Colonic mucosa (tissue), 4 donors: Measurements from ENCODE around the gene NKD2. TPM values are rescaled to one million over a fixed set of nuclear protein-coding genes. Genes with fewer than 3 reads are reported as not detected.
A peak's percentile ranks its signal among the peaks of the same experiment; 100 is the strongest.

Experiments
- DNase-seq: peaks from one replicate; pipeline ENCODE4 v3.0.0-alpha.2; 2020
- H3K27ac ChIP-seq: fragments of 200-600 bp; one replicate; pipeline ENCODE4 v1.8.0; 2021
- H3K27me3 ChIP-seq: fragments of 200-600 bp; one replicate; pipeline ENCODE4 v1.8.0; 2021
- H3K36me3 ChIP-seq: fragments of 200-600 bp; one replicate; pipeline ENCODE4 v1.8.0; 2021
- H3K4me1 ChIP-seq: fragments of 200-600 bp; one replicate; pipeline ENCODE4 v1.8.0; 2021; ENCODE audit warnings: mild to moderate bottlenecking
- H3K4me3 ChIP-seq: fragments of 200-600 bp; one replicate; pipeline ENCODE4 v1.8.0; 2021
- H3K9ac ChIP-seq, 2 donors: one replicate each; pipeline ENCODE4 v1.7.0; 2013; ENCODE audit warnings: control low read depth in 2 of 2, low read depth in 2 of 2, low read length in 2 of 2
- H3K9me3 ChIP-seq: fragments of 200-600 bp; one replicate; pipeline ENCODE4 v1.8.0; 2021
- intact Hi-C: fragments of 100-400 bp; cut with DNase I; formaldehyde crosslinking; loops from one replicate; pipeline ENCODE4 v1.14.1; 2022
- total RNA-seq, 2 donors: library from RNA; stranded (reverse); fragmentation: NEBNext Ultra II Directional in 1 of 2; extraction: Animal tissue kit (Norgen Biotek cat#: 25700) in 1 of 2; gene quantifications; one replicate each; pipeline ENCODE4 v1.2.1, GENCODE V29; 2021
- TF ChIP-seq, protein P1 (sequence below): fragments of 200-600 bp; IDR thresholded peaks from one replicate; pipeline ENCODE4 v1.8.0; 2022; ENCODE audit warnings: antibody characterized with exemption, mild to moderate bottlenecking
- donor health status: healthy.
- donor health status: DM: no; HTN: no; CAD: no.
- donor health status: DM: no; HTN: no; CAD: no.

NKD2 gene, protein sequence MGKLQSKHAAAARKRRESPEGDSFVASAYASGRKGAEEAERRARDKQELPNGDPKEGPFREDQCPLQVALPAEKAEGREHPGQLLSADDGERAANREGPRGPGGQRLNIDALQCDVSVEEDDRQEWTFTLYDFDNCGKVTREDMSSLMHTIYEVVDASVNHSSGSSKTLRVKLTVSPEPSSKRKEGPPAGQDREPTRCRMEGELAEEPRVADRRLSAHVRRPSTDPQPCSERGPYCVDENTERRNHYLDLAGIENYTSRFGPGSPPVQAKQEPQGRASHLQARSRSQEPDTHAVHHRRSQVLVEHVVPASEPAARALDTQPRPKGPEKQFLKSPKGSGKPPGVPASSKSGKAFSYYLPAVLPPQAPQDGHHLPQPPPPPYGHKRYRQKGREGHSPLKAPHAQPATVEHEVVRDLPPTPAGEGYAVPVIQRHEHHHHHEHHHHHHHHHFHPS
- total RNA-seq, result 1 to 10 TPM in 1 of 2 donors, under 1 TPM in 1; 0.94 to 1.9 TPM

DNA sequence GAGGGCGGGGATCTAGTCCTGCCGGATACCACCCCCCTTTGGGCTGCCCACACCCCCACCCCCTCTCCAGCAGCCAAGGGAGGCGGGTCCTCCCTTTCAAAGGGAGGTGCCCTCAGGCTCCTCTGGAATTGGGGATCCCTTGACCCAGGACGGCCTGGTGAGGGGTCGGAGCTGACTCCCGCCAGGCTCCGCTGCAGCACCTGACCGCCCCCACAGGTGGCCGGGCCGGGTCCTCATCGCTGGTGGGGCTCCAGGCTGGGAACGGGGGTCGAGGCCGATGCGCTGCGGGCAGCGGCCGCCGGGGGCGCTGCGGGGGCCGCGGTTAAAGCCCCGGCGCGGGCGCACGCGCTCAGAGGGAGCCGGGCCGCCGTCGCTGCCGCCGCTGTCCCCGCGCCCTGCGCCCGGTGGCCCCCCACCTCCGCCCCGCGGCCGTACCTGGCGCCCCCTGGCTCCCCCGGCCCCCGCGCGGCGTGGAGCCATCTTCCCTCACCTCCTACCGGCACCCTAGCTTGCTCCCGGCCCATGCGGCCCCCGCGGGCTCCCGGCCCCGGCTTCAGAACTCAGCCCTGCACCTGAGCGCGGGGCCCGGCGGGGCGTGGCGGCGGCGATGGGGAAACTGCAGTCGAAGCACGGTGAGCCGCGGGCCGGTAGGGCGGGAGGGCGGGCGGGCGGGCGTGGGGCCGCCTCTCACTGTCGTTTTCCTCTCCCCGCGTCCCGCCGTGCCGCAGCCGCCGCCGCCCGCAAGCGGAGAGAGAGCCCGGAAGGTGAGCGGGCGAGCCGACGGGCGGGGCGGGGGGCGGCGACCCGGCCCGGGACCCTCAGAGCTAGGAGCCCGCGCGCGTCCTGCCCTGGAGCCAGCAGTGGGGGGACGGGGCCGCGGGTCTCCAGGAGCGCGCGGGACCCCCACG, at the start of gene NKD2:
Gene NKD2 (plus strand): TSS at position 352 of the 908 bp plus-strand sequence. CDS start 256 bp downstream, at position 608.
- peak within 1 kb of the TSS in 1 of 2 donors; percentile 63 for H3K9ac ChIP-seq
- H3K27ac ChIP-seq, result no peak within 1 kb of the TSS
- peaks cover 6% of the 10 kb centered on the region for H3K4me1 ChIP-seq
- TF ChIP-seq, protein P1, sequence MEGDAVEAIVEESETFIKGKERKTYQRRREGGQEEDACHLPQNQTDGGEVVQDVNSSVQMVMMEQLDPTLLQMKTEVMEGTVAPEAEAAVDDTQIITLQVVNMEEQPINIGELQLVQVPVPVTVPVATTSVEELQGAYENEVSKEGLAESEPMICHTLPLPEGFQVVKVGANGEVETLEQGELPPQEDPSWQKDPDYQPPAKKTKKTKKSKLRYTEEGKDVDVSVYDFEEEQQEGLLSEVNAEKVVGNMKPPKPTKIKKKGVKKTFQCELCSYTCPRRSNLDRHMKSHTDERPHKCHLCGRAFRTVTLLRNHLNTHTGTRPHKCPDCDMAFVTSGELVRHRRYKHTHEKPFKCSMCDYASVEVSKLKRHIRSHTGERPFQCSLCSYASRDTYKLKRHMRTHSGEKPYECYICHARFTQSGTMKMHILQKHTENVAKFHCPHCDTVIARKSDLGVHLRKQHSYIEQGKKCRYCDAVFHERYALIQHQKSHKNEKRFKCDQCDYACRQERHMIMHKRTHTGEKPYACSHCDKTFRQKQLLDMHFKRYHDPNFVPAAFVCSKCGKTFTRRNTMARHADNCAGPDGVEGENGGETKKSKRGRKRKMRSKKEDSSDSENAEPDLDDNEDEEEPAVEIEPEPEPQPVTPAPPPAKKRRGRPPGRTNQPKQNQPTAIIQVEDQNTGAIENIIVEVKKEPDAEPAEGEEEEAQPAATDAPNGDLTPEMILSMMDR, result peak; percentile 21
- no peaks in the 10 kb centered on the region for H3K36me3 ChIP-seq
- no peaks in the 10 kb centered on the region for H3K9me3 ChIP-seq
- intact Hi-C loops, result loop anchor here (5.0 kb wide), 1 partner anchor 129 kb away; no protein-coding TSS in a partner anchor
- peak; percentile 20 for DNase-seq
- peaks cover 64% of the 10 kb centered on the region for H3K27me3 ChIP-seq
- H3K4me3 ChIP-seq, result peak within 1 kb of the TSS; percentile 36

DNA sequence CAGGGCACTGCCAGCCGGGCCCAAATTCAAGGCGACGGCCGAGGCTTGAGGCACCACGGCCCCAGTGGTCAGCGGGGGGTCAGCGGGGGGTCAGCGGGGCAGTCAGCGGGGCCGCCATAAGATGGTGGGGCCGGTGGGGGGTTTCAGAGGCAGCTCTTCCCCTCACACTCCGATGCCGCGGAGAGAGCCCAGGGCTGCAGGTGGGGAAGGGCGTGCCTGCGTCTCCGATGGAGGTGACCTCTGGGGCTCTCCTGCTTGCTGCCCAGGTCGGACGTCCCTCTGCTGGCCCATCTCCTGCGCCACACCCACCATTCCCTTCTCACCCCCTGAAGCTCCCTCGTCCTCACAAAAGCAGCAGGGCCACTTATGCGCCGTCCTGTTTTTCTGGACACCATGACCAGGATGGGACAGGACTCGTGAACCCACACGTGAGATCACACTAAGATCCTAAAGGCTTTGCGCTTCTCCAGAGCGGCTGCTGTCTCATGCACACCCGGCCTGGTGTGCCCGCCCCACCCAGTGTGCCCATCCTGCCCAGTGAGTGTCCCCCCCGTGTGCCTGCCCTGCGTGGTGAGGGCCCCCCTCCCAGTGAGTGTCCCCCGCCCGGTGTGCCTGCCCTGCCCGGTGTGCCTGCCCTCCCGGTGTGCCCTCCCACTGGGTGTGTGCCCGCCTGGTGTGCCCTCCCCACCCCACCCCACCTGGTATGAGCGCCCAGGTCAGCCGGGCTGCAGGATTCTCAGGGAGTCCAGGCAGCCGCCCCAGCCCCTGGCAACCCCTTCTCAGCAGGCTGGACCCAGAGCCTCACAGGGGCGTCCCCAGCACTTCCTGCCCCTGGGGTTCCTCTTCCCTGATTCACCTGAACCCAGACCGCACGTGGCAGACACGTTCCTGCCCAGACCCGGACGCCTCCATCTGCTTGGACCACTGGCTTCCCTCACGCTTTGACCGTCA, 48.7 kb upstream of the NKD2 start:
- H3K27ac ChIP-seq, result no peak overlapping the region
- intact Hi-C loops, result no loop called here

DNA sequence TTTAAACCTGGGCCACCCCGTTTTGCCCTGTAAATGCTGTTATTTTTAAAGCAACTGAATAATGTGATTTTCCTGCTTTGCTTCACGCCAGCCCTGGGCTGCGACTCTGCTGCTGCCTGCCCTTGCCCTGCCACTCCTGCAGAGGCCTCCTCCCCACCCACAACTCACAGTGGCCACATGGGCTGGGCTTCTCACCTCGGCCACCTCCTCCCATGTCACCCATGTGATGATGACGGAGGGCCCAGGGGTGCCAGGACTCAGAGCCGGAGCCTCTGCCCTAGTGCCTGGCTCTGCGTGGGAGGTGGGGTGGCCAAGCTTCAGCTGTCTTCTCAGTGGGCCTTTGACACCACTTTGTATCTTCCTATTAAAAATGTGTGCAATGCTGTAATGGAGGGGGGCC, 48.1 kb upstream of the NKD2 start:
- intact Hi-C loops, result no loop called here
- TF ChIP-seq, protein P1, result no peak
- Histone ChIP-seq H3K4me3 (no peak overlapping the region), H3K4me1 (no peaks in the 10 kb centered on the region), H3K36me3 (no peaks in the 10 kb centered on the region), H3K9ac (no peak overlapping the region), H3K27ac (no peak overlapping the region), H3K9me3 (no peaks in the 10 kb centered on the region), H3K27me3 (no peaks in the 10 kb centered on the region)
- no peak for DNase-seq

More for the DNA sequence above, 48.7 kb upstream of the NKD2 start:
- no peak overlapping the region for H3K9ac ChIP-seq
- no peaks in the 10 kb centered on the region for H3K4me1 ChIP-seq
- no peaks in the 10 kb centered on the region for H3K9me3 ChIP-seq
- no peak overlapping the region for H3K4me3 ChIP-seq
- no peaks in the 10 kb centered on the region for H3K36me3 ChIP-seq
- TF ChIP-seq, protein P1, result no peak
- DNase-seq, result no peak
- H3K27me3 ChIP-seq, result no peaks in the 10 kb centered on the region

DNA sequence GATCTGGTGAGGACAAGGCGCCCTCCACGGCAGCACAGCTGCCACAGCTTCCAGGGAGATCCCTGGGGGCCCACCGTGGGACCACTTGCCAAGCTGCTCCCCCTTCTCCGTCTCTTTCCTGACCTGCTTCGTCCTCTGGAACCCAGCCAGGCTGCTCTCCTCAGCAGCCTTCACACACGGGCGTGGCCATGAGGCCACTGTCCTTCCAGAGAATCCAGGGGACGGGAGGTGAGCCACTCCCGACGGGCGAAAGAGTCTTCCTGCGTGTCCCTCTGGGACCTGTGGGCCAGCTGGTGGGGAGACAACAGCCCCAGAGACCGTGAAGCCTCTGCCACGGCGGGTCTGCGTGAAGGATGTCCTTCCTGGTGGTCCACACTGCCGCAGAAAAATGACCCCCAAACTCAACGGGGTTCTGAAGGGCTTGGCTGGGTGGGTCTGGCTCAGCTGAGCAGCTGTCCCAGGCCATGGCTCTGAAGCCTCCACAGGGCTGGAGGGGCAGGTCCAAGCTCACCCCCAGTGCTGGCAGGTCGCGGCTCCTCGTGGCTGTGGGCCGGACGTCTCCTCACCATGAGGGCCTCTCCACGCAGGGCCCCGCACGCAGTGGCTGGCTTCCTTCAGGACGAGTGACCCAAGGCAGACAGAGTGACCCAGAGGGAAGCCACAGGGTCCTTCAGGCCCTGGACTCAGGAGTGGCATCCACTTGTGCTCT, 47.4 kb upstream of the NKD2 start:
- Histone ChIP-seq H3K27ac (no peak overlapping the region), H3K27me3 (no peaks in the 10 kb centered on the region), H3K4me1 (no peaks in the 10 kb centered on the region), H3K9ac (no peak overlapping the region), H3K4me3 (no peak overlapping the region), H3K36me3 (no peaks in the 10 kb centered on the region), H3K9me3 (no peaks in the 10 kb centered on the region)
- TF ChIP-seq, protein P1, result no peak
- DNase-seq, result no peak
- intact Hi-C loops, result no loop called here
